Loucy (cell line): Measurements from ENCODE around the gene PRKCE.

Experiments used
- H2AFZ ChIP-seq: fragments of 200-600 bp; sonication (generic); 2 replicates; pipeline ENCODE4 v1.6.0; 2016; ENCODE audit warnings: antibody characterized with exemption, mild to moderate bottlenecking, low read length, moderate library complexity
- H3F3A ChIP-seq: fragments of 200-600 bp; 2 replicates; pipeline ENCODE4 v1.6.0; 2016; ENCODE audit warnings: antibody characterized with exemption, low read depth, mild to moderate bottlenecking
- H3K27me3 ChIP-seq: fragments of 200-600 bp; sonication (generic); 2 replicates; pipeline ENCODE4 v1.6.1; 2014; ENCODE audit warnings: low read length, mild to moderate bottlenecking; ENCODE audit not compliant: insufficient read depth, poor library complexity, severe bottlenecking
- H3K36me3 ChIP-seq: fragments of 200-600 bp; sonication (generic); 2 replicates; pipeline ENCODE4 v1.6.1; 2016; ENCODE audit warnings: low read length; ENCODE audit not compliant: insufficient read depth
- H3K4me1 ChIP-seq: fragments of 200-600 bp; sonication (generic); 2 replicates; pipeline ENCODE4 v1.5.1; 2014; ENCODE audit warnings: low read length, mild to moderate bottlenecking; ENCODE audit not compliant: insufficient read depth, poor library complexity, severe bottlenecking
- H3K4me2 ChIP-seq: fragments of 200-600 bp; sonication (generic); 2 replicates; pipeline ENCODE4 v1.6.0; 2014; ENCODE audit warnings: antibody characterized with exemption, low read length, low read depth, mild to moderate bottlenecking; ENCODE audit not compliant: poor library complexity, severe bottlenecking
- H3K4me3 ChIP-seq: fragments of 200-600 bp; sonication (generic); 2 replicates; pipeline ENCODE4 v1.5.1; 2014; ENCODE audit warnings: low read length, mild to moderate bottlenecking, mixed read lengths; ENCODE audit not compliant: poor library complexity, severe bottlenecking
- H3K79me2 ChIP-seq: fragments of 200-600 bp; sonication (generic); 2 replicates; pipeline ENCODE4 v1.6.1; 2014; ENCODE audit warnings: low read length; ENCODE audit not compliant: insufficient read depth
- H3K9ac ChIP-seq: fragments of 200-600 bp; sonication (generic); 2 replicates; pipeline ENCODE4 v1.6.0; 2014; ENCODE audit warnings: mild to moderate bottlenecking, low read depth, low read length, moderate library complexity; ENCODE audit not compliant: poor library complexity, severe bottlenecking
- H3K9me2 ChIP-seq: fragments of 200-600 bp; sonication (generic); replicated peaks from 2 replicates; pipeline ENCODE4 v1.6.1; 2016; ENCODE audit warnings: low read depth, low read length, mixed read lengths
- H3K9me3 ChIP-seq: fragments of 200-600 bp; sonication (generic); 2 replicates; pipeline ENCODE4 v1.6.1; 2014; ENCODE audit warnings: mild to moderate bottlenecking, antibody characterized with exemption, low read length, low read depth; ENCODE audit not compliant: insufficient read depth
- H4K20me1 ChIP-seq: fragments of 200-600 bp; sonication (generic); 2 replicates; pipeline ENCODE4 v1.6.0; 2014; ENCODE audit warnings: antibody characterized with exemption, low read length, mild to moderate bottlenecking; ENCODE audit not compliant: insufficient read depth, poor library complexity, severe bottlenecking
- EZH2phosphoT487 ChIP-seq: fragments of 200-600 bp; IDR thresholded peaks from 2 replicates; pipeline ENCODE4 v1.6.1; 2018; ENCODE audit warnings: antibody characterized with exemption, mild to moderate bottlenecking, moderate library complexity, borderline replicate concordance
- TF ChIP-seq, protein P1 (sequence below): fragments of 200-600 bp; sonication (generic); conservative IDR thresholded peaks from 2 replicates; pipeline ENCODE4 v1.5.1; 2014; ENCODE audit warnings: mild to moderate bottlenecking, antibody characterized with exemption, low read length

The PRKCE gene

GRCh38 chr2:45688479-45689298 is 37.2 kb downstream of the PRKCE start:
- Histone ChIP-seq H3K27me3 (no peaks in the 10 kb centered on the region), H3K4me2 (no peak overlapping the region), H2AFZ (no peak overlapping the region), H4K20me1 (no peaks in the 10 kb centered on the region), H3K79me2 (peaks cover 53% of the 10 kb centered on the region; the same call in 1 of the 2 replicates), H3K4me1 (peaks cover 15% of the 10 kb centered on the region), H3K4me3 (no peak overlapping the region), H3F3A (no peaks in the 10 kb centered on the region), H3K36me3 (no peaks in the 10 kb centered on the region), H3K9me3 (no peaks in the 10 kb centered on the region), H3K9me2 (no peaks in the 10 kb centered on the region), H3K9ac (no peak overlapping the region)
- TF ChIP-seq, protein P1, sequence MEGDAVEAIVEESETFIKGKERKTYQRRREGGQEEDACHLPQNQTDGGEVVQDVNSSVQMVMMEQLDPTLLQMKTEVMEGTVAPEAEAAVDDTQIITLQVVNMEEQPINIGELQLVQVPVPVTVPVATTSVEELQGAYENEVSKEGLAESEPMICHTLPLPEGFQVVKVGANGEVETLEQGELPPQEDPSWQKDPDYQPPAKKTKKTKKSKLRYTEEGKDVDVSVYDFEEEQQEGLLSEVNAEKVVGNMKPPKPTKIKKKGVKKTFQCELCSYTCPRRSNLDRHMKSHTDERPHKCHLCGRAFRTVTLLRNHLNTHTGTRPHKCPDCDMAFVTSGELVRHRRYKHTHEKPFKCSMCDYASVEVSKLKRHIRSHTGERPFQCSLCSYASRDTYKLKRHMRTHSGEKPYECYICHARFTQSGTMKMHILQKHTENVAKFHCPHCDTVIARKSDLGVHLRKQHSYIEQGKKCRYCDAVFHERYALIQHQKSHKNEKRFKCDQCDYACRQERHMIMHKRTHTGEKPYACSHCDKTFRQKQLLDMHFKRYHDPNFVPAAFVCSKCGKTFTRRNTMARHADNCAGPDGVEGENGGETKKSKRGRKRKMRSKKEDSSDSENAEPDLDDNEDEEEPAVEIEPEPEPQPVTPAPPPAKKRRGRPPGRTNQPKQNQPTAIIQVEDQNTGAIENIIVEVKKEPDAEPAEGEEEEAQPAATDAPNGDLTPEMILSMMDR: no peak
- no peak for TF ChIP-seq EZH2phosphoT487

GRCh38 chr2:45690231-45690630 is 38.8 kb downstream of the PRKCE start:
- no peaks in the 10 kb centered on the region for H3K36me3 ChIP-seq
- H3K4me3 ChIP-seq: no peak overlapping the region
- TF ChIP-seq EZH2phosphoT487: no peak
- TF ChIP-seq, protein P1: no peak
- peaks cover 57% of the 10 kb centered on the region; the same call in 1 of the 2 replicates for H3K79me2 ChIP-seq
- no peak overlapping the region for H2AFZ ChIP-seq
- no peaks in the 10 kb centered on the region for H3K27me3 ChIP-seq
- H3K9ac ChIP-seq: no peak overlapping the region
- peaks cover 5% of the 10 kb centered on the region for H3K4me1 ChIP-seq
- H3K4me2 ChIP-seq: no peak overlapping the region
- no peaks in the 10 kb centered on the region for H3K9me2 ChIP-seq
- no peaks in the 10 kb centered on the region for H3F3A ChIP-seq
- no peaks in the 10 kb centered on the region for H3K9me3 ChIP-seq
- no peaks in the 10 kb centered on the region for H4K20me1 ChIP-seq

DNA sequence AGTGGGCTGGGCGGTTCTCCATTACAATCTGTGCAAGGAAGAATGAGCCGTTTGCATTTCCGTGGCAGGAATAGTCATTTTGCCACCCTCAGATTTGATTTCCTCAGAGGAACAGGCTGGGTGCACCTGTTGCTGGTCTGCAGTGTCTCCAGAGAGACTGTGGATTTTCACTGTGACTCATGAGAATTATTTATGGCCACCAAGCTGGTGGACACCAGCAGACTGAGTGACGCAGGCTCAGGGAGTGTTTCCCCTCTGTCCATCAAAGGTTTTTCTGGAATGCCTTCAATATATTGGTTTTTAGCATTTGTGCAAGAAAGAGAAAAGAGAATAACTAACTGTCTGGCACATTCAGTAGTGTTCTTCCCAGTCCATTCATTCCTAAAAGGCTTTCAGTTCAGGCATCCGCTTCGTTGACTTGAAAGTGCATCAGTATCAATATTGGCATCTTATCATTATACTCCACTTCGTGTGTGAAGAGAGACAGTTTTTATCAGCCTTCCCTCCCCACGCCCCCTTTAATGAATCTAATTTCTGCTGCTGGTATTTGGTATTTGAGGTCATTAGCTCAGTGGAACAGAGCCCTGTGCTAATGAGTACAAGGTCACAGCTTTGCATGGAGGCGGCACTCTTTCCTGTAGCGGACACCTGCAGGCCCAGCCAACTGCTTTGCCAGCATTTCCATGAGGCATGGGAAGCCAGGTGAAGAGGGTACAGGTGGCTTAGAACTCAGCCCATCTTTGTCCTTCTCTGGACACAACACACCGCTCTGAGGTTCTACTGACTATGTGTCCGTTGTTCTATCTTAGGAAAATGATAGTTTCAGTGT is 39.9 kb downstream of the PRKCE start:
- H3K4me2 ChIP-seq: no peak overlapping the region
- TF ChIP-seq EZH2phosphoT487: no peak
- TF ChIP-seq, protein P1: no peak
- no peak overlapping the region for H3K4me3 ChIP-seq
- H3K9me3 ChIP-seq: no peaks in the 10 kb centered on the region
- peaks cover 48% of the 10 kb centered on the region; the same call in 1 of the 2 replicates for H3K79me2 ChIP-seq
- no peaks in the 10 kb centered on the region for H3K36me3 ChIP-seq
- no peak overlapping the region for H3K9ac ChIP-seq
- H4K20me1 ChIP-seq: no peaks in the 10 kb centered on the region
- H3K27me3 ChIP-seq: no peaks in the 10 kb centered on the region
- no peak overlapping the region for H2AFZ ChIP-seq
- no peaks in the 10 kb centered on the region for H3F3A ChIP-seq
- peaks cover 6% of the 10 kb centered on the region for H3K4me1 ChIP-seq
- H3K9me2 ChIP-seq: no peaks in the 10 kb centered on the region
